HG03457 (cell line): ENCODE results near the gene A4GALT.

Experiments
- ATAC-seq: cut with Tn5 transposase; IDR thresholded peaks from one replicate; pipeline ENCODE4 v1.9.1; 2021; ENCODE audit warnings: moderate number of reproducible peaks; ENCODE audit not compliant: unreplicated experiment

The A4GALT gene

DNA sequence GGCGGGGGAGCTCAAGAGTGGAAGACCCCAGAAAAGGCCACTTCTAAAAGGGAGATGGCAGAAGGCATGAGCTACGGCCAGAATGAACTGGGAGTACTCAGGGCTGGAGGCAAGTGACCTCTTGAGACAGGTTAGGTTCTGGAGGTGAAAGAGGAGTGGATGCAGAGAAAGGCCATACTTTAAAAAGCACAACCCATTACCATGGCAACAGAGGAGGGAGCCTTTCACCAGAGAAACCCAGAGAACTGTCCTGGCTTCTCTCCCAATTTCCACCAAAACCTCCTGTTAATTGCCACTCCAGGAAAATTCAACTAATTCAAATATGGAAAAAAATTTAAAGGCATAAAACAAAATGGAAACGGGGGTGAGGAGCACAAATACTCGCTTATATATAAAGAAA, 15.8 kb downstream of the A4GALT start:
- ATAC-seq, result no peak

- ATAC-seq, result no peak
Measured at GRCh38 chr22:42702675-42703074, 18.0 kb downstream of the A4GALT start.

GRCh38 chr22:42701694-42702093, 19.0 kb downstream of the A4GALT start:
- no peak for ATAC-seq

DNA sequence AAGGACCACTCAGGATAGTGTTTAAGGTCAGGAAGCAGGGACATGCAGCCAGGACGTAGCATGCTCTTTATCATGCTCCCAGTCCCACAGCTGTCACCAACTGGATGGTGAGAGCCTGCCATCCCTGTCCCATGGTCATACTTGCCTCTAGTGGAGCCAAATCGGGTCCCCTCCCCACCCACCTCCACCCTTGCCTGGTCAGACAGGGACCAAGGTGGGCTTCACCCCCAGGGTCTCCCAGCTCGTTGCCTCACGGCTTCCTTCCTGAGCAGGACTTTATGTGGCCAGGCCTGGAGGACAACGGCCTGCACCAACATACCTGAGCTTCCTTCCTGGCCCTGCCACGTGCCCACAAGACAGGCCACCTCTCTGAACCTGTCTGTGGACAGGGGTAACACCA, 19.8 kb downstream of the A4GALT start:
- no peak for ATAC-seq

DNA sequence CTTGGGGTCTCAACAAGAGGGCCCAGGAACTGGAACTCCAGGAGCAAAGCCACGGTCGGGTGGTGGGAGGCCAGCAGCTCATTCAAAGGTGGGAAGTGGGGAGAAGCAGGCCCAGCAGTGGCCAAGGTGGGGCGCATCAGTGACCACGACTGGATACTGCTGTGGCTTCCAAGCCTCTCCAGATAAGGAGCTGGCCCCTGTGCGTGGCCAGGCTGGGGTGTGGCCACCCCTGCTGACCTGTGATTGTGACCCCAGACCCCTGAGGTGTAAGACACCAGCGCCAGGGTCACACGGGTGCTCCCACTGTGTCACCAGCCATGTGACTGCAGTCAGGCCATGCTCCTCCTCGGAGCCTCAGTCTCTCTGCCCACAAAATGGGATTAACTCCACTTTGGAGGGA, 20.3 kb downstream of the A4GALT start:
- no peak for ATAC-seq

GRCh38 chr22:42699976-42700352, 20.7 kb downstream of the A4GALT start:
- ATAC-seq, result no peak

DNA sequence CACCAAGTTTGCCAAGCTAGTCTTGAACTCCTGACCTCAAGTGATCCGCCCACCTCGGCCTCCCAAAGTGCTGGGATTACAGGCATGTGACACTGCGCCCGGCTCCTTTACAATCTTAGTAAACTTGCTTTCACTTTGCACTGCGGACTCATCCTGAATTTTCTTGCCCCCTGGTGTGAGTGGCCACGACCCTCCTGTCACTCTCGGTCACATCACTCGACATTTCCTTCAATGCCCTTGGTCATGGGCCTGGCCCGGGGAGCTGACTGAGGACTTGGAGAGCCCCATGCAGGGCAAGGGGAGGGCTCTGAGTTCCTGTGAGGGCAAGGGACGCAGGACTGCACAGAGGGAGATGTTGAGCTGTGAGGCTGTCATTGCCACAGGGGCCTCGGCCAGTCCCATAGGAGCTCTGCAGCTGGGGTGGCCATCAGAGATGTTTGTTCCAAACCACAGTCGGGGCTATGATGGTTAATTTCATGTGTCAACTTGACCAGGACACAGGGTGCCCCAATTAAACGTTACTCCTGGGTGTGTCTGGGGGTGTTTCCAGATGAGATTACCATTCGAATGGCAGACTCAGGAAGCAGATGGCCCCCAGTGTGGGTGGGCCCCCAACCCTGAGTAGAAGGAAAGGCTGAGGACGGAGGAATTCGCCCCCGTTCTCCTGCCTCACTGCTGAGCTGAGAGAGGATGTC, 21.2 kb downstream of the A4GALT start:
- ATAC-seq, result no peak

DNA sequence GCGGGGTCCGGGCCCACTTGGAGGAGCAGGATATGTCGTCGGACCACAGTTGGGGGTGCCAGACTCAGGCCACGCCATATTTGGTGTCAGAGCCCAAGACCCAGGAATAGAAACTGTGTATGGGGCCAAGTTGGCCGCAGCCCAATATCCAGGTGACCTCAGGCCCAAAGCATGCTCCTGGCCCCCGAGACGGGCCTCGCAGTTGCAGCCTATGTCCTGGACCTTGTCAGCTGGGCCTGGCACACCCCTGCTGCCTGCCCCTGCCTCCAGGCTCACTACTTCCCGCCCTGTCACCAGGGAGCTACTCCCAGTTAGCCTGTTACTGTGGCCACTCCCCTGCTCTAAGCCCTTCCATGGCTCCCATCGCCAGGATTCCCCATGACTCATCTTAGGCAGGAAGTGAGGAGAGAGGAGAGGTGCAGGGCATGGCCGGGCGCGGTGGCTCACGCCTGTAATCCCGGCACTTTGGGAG, 23.1 kb downstream of the A4GALT start:
- ATAC-seq, result no peak

GRCh38 chr22:42696331-42696967, 24.2 kb downstream of the A4GALT start:
- ATAC-seq, result no peak

DNA sequence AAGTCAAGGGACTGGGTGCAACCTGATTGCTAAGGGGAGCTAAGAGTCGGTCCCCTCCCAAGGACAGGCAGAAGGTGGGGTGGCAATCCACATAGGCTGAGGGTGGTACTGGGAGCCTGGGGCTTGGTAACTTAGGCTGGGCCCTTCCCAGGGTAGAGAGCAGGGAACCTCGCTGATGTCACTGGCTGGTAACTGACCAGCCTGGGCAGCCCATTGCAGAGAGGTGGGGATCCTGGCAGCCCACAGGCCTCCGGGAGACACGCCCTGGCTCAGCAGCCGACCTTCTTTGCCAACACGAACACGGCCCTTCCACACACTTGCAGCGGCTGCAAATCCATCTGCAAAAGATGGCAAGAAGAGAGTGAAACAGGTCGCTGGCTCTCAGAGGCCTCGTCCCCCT, 25.4 kb downstream of the A4GALT start:
- ATAC-seq, result no peak

GRCh38 chr22:42693763-42694683, 26.6 kb downstream of the A4GALT start:
- ATAC-seq, result no peak

DNA sequence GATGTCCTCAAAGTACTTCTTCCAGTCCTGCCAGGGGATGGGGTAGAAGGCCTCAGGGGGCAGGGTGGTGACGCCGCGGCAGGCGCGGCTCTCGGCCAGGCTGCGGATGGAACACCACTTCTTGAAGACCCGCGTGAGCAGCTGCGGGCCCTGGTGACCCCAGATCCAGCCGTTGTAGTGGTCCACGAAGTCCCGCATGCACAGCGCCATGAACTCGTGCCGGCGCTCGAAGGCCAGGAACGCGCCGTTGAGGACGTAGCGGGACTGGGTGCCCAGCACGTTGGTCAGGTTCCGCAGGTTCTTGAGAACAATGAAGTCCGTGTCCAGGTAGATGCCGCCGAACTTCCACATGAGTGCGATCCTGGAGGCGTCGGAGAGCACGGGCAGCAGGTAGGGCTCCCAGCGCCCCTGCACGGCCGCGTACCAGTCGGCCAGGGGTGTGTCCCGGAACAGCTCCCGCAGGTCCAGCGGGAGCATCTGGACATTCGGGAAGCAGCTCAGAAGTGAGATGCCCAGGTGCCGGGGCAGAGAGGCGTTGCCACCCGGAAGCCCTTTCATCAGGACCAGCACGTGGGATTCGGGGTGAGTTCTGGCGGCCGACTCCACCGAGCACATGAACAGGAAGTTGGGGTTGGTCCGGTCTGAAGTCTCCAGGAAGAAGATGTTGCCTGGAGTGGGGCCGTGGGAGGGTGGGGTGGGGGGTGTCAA, 27.5 kb downstream of the A4GALT start:
- ATAC-seq, result no peak

DNA sequence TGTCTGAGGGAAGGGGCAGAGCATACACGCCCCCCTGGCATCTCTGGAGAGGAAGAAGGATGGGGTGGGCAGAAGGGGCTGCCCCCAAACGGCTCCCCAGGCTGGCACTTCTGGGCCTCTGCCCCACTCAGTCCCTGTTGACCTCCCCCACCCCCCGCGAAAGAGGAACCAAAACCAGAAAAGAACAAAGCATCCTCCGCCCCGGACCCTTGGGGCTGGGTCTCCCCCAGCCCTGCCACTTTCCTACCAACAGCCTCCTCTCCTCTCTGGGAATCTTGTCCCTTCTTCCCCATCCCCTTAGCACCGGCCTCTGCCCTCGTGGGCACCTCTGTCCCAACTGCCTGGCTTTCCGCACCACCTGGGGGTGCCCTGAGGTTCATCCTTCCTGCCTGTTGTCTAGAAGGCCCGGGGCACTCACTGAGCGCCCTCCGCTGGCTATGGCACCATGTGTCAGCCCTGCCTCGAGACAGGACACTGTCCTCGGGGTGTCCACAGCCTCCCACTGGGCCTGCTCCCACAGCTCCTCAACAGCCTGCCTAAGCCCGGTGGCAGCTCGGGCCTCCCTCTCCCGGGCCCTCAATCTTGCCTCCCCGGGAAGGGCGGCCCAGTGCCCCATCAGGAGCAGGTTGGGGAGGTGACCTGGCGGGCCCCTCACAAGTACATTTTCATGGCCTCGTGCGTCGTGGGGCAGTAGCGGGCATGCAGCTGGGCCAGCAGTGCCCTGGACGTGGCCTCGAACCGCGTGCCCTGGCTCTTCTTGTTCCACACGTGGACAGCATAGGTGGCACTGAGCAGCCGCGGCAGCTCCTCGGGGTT, 28.2 kb downstream of the A4GALT start:
- ATAC-seq, result no peak

GRCh38 chr22:42691440-42691839, 29.2 kb downstream of the A4GALT start:
- ATAC-seq, result no peak

GRCh38 chr22:42688241-42689211, 32.1 kb downstream of the A4GALT start:
- no peak for ATAC-seq

DNA sequence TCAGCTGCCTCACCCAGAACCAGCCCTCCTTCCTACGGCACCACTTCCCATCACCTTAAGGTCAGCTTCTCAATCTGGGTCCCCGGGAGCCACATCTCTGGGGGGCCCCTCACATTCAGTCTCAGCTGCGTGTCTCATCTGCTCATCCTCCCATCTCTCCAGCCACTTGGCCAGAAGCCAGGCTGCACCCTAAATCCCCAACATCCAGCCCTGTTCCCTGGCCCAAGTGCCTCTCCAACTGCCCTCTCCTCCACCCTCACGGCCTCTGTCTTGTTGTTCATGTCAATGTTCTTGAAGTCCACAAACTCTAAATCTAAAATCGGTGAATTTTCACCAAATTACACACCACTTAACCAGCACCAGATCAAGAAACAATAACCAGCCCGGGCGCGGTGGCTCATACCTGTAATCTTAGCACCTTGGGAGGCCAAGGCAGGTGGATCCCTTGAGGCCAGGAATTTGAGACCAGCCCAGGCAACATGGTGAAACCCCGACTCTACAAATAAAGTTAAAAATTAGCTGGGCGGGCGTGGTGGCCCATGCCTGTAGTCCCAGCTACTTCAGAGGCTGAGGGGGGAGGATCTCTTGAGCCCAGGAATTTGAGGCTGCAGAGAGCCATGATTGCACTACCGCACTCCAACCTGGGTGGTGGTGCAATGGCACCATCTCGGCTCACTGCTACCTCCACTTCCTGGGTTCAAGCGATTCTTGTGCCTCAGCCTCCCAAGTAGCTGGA, 33.7 kb downstream of the A4GALT start:
- ATAC-seq, result no peak

DNA sequence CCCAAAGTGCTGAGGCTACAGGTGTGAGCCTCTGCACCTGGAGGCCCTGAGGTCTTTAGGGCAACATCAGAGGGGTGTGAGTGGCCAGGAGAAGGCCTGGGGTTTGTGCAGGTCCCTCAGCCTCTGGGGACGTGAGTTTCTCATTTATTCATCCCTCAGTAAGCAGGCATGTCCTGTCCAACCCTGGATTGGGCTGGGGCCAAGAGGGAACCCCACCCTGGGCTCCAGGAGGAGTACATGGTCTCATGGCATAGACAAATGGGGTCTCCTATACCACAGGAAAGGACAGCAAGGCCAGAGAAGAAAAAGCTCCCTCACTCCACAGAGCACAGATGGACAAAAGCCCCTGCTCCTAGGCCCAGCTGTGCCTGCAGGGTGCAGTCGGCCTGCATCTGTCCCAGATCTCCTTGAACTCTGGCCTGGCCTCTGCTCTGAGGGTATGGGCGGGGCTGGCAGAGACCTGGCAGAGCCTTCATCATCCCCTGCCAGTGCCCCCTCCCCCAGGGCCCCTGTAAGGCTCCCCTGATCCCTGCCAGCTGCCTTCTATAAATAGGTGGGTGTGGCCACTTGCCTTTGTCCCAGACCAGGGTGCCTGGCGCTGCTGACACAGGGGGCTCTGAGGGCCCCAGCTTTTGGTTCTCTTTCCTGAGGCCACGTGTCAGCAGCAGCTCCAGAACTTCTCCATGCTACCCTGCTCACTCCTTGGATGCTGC, 34.6 kb downstream of the A4GALT start:
- no peak for ATAC-seq
